Mucosa of gallbladder (tissue), 1 donor: ENCODE measurements around the gene PLEKHJ1. TPM values are rescaled to one million over a fixed set of nuclear protein-coding genes. Genes with fewer than 3 reads are reported as not detected.

ENCODE experiments used
- DNase-seq: peaks from one replicate; pipeline ENCODE4 v3.0.0-alpha.2; 2020; ENCODE audit warnings: low spot score
- total RNA-seq: library from RNA; stranded (reverse); gene quantifications from one replicate; pipeline ENCODE4 v1.2.1, GENCODE V29; 2021
- donor health status: DM: no; HTN: no; CAD: no.

The PLEKHJ1 gene
- total RNA-seq, 1 donor from 2014 or later: 126 TPM

DNA sequence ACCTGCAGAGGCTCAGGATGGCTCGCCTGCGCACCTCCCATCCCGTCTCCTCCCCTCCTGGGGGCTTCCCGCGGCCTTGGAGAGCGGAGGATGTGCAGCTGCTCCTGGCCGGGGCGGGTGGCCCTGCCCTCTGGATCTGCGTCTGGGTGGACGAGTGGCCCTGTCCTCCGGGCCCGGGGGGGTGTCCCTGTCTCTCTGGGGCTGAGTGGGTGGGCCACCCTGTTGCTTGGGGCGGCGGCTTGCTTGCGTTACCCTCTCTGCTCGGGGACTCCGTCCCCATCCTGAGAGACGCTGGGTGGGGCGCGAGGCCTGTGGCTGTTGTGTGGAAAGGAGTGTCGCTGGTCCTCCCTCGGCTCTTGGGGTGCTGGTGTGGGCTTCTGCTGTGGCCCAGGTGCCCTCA, 37.8 kb downstream of the PLEKHJ1 start:
- no peak for DNase-seq

DNA sequence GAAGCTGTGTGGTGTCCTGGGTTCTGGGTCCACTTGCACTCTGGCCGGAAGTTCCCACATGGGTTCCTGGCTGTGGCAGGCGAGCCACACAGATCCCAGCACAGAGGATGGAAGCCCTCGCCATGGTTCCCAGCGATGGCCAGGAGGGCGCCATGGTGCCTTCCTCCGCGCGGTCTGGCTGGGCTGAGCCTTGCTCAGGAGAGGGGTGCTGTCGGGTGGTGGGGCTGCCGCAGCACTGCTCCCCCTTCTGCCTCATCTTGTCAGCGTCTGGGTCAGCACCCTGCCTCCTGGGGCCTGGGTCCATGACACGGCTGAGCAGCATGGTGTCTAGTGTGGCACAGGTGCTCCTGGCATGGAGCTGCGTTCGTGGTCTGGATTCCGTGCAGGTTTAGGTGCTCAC, 38.9 kb downstream of the PLEKHJ1 start:
- DNase-seq: no peak

DNA sequence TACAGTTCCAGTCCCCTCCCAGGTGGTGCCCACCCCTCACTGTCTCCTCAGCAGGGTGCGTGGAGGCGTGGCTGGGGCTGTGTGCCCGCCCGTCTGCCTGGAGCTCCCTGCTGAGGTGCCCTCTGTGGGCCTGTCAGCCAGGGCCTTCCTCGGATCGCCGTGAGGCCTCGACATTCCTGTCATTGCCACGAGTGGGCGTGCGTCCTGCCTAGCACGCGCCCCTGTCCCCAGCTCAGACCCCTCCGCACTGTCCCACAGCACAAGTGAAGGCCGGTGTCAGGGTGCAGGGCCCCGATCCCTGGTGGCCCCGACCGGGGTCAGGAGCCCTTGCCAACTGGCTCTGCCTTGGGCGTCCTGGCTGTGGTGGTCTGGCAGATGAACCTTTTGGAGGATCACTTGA, 40.2 kb downstream of the PLEKHJ1 start:
- DNase-seq: no peak

DNA sequence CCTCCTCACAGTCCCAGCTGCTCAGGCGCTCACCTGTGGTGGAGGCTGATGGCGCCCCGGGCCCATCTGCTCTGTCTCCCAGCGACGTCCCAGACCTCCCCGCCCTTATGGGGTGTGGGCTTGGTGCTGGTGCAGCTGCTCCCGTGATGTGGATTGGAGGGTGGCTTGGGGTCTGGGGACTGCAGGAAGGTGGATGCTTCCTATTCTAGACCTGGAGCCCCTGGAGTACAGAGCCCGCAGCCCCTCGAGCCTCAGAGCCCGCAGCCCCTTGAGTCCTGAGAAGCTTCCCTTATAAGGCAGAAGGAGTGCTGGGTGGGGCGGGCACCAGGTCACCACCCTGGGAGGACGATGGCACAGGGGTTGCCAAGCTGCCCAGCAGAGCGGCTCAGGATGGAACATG, 40.8 kb downstream of the PLEKHJ1 start:
- no peak for DNase-seq

- no peak for DNase-seq
These were observed 41.5 kb downstream of the PLEKHJ1 start for GRCh38 chr19:2194513-2195078.

DNA sequence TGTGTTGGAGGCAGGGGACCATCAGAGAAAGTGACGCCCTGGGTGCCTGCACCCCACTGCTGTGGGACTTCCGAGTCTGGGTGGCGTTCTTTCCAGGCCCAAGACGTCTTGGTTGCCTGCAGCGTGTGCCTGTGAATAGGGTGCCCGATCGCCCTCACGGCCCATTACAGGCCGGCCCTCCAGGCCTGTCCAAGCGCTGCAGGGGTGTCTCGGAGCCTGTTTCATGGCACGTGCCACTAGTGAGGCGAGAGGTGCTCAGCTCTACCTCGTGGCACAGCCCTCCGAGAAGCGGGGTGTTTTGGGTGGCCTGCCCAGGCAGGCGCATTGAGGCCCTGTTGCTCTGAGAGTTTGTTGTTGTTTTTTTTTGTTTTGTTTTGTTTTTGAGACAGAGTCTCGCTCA, 42.3 kb downstream of the PLEKHJ1 start:
- DNase-seq: no peak

- no peak for DNase-seq
These were observed 43.3 kb downstream of the PLEKHJ1 start for GRCh38 chr19:2192862-2193261.

- peak; percentile 22 for DNase-seq
These were observed 44.4 kb downstream of the PLEKHJ1 start for GRCh38 chr19:2191456-2192310.

GRCh38 chr19:2190848-2191455, 45.2 kb downstream of the PLEKHJ1 start:
- no peak for DNase-seq

GRCh38 chr19:2189880-2190279, 46.2 kb downstream of the PLEKHJ1 start:
- no peak for DNase-seq

- DNase-seq: no peak
These were observed 47.3 kb downstream of the PLEKHJ1 start for GRCh38 chr19:2188708-2189385.

DNA sequence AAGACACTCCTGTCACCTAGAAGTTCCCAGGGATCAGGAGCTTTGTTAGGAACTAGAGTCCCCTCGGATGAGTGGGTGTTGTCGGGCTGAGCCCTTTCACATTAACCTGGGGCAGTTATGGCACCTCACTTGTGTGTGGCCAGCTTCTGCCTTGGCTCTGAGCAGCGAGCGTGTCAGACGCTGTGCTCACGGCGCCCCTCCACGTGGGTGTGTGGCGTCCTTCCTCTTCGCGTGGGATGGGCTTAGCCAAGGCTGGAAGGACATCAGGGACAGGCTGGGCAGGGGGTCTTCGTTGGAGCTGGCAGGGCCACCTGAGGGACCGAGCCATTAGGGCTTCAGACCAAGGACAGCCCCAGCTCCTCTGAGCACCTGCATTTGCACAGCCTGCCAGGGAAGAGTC, 49.0 kb downstream of the PLEKHJ1 start:
- no peak for DNase-seq

GRCh38 chr19:2186071-2186846, 49.9 kb downstream of the PLEKHJ1 start:
- DNase-seq: peak; percentile 62

- no peak for DNase-seq
These were observed 50.4 kb downstream of the PLEKHJ1 start for GRCh38 chr19:2185734-2186070.

DNA sequence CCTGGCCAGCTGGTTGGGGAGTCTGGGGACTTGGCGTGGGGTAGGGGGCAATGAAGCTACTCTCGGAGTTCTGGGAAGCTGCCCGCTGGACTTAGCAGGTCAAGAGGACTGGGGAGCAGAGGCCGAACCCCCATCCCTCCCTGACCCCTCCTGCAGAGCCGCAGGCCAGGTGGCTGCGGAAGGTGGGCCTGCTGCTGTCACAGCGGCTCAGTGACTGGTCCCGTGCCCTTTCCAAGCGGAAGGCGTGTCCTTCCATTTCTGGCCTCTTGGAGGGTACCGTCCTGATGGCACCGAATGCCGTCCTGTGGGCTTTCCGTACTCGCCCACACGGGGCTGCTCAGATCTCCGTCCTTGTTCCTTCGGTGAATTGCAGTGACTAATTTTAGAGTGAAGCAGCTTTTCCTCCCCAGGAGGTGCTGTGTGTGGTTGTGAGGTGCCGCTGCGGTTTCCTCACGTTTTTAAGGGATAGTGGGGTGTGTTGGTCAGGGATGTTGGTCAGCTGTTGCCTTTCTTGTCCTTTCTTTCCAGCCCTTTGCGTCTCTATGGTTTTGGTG, 51.6 kb downstream of the PLEKHJ1 start:
- DNase-seq: no peak

Other genes starting within 250 kb of the PLEKHJ1 start
- 92.2 TPM for gene BTBD2, start 220.6 kb downstream of the PLEKHJ1 start, total RNA-seq
- 246 TPM for gene MKNK2, start 185.1 kb downstream of the PLEKHJ1 start, total RNA-seq
- 59.0 TPM for gene MOB3A, start 140.0 kb downstream of the PLEKHJ1 start, total RNA-seq
- 11.5 TPM for gene IZUMO4, start 139.4 kb downstream of the PLEKHJ1 start, total RNA-seq
- 125 TPM for gene AP3D1, start 84.8 kb downstream of the PLEKHJ1 start, total RNA-seq
- 40.1 TPM for gene DOT1L, start 72.4 kb downstream of the PLEKHJ1 start, total RNA-seq
- 72.8 TPM for gene SF3A2, start 495 bp upstream of the PLEKHJ1 start, total RNA-seq
- 5.1 TPM for gene AMH, start 13.0 kb upstream of the PLEKHJ1 start, total RNA-seq
- 0.17 TPM for gene JSRP1, start 20.1 kb upstream of the PLEKHJ1 start, total RNA-seq
- gene PEAK3, start 45.8 kb upstream of the PLEKHJ1 start, total RNA-seq: 1.0 TPM
- 0.17 TPM for gene LINGO3, start 71.8 kb upstream of the PLEKHJ1 start, total RNA-seq
- 79.1 TPM for gene LSM7, start 92.3 kb upstream of the PLEKHJ1 start, total RNA-seq
- 148 TPM for gene SPPL2B, start 92.4 kb upstream of the PLEKHJ1 start, total RNA-seq
- not detected for gene TMPRSS9, start 123.9 kb upstream of the PLEKHJ1 start, total RNA-seq
- gene TIMM13, start 191.3 kb upstream of the PLEKHJ1 start, total RNA-seq: 76.4 TPM
- gene LMNB2, start 220.6 kb upstream of the PLEKHJ1 start, total RNA-seq: 23.9 TPM
- 59.8 TPM for gene GADD45B, start 239.8 kb upstream of the PLEKHJ1 start, total RNA-seq